ENCODE measurements around the gene NPAS3. TPM values are rescaled to one million over a fixed set of nuclear protein-coding genes. Genes with fewer than 3 reads are reported as not detected.

The NPAS3 gene
- total and polyA plus RNA-seq, 8 donors: 0.09 to 0.79 (median 0.56) TPM

GRCh38 chr14:33386781-33387180, 448.1 kb downstream of the NPAS3 start:
- no peak overlapping the region for H3K4me3 ChIP-seq
- no peak for DNase-seq
- H3K27me3 ChIP-seq: no peaks in the 10 kb centered on the region
- H3K36me3 ChIP-seq: no peaks in the 10 kb centered on the region
- ATAC-seq: no peak
- no peak overlapping the region for H3K27ac ChIP-seq
- intact Hi-C loops (cut with DNase I): no loop called here
- TF ChIP-seq, protein P1, sequence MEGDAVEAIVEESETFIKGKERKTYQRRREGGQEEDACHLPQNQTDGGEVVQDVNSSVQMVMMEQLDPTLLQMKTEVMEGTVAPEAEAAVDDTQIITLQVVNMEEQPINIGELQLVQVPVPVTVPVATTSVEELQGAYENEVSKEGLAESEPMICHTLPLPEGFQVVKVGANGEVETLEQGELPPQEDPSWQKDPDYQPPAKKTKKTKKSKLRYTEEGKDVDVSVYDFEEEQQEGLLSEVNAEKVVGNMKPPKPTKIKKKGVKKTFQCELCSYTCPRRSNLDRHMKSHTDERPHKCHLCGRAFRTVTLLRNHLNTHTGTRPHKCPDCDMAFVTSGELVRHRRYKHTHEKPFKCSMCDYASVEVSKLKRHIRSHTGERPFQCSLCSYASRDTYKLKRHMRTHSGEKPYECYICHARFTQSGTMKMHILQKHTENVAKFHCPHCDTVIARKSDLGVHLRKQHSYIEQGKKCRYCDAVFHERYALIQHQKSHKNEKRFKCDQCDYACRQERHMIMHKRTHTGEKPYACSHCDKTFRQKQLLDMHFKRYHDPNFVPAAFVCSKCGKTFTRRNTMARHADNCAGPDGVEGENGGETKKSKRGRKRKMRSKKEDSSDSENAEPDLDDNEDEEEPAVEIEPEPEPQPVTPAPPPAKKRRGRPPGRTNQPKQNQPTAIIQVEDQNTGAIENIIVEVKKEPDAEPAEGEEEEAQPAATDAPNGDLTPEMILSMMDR (IDR thresholded peaks at IDR 0.05): no peak
- H3K9me3 ChIP-seq: no peaks in the 10 kb centered on the region
- H3K4me1 ChIP-seq: no peaks in the 10 kb centered on the region

- Histone ChIP-seq H3K4me3 (no peak overlapping the region), H3K27me3 (no peaks in the 10 kb centered on the region), H3K9me3 (no peaks in the 10 kb centered on the region), H3K27ac (no peak overlapping the region), H3K4me1 (no peaks in the 10 kb centered on the region), H3K36me3 (no peaks in the 10 kb centered on the region)
- intact Hi-C loops (cut with DNase I): no loop called here
- TF ChIP-seq, protein P1 (IDR thresholded peaks at IDR 0.05): no peak
- ATAC-seq (no peak), DNase-seq (no peak)
Measured at GRCh38 chr14:33390335-33390734, 451.7 kb downstream of the NPAS3 start.

- DNase-seq (no peak), ATAC-seq (no peak)
- no peaks in the 10 kb centered on the region for H3K9me3 ChIP-seq
- TF ChIP-seq, protein P1 (IDR thresholded peaks at IDR 0.05): no peak
- no peak overlapping the region for H3K27ac ChIP-seq
- no peaks in the 10 kb centered on the region for H3K36me3 ChIP-seq
- no peaks in the 10 kb centered on the region for H3K27me3 ChIP-seq
- no peak overlapping the region for H3K4me3 ChIP-seq
- H3K4me1 ChIP-seq: no peaks in the 10 kb centered on the region
- intact Hi-C loops (cut with DNase I): no loop called here
Measured at GRCh38 chr14:33393231-33393894, 454.7 kb downstream of the NPAS3 start.

GRCh38 chr14:33393895-33394368, 455.3 kb downstream of the NPAS3 start:
- DNase-seq (no peak), ATAC-seq (no peak)
- H3K9me3 ChIP-seq: no peaks in the 10 kb centered on the region
- no peak overlapping the region for H3K27ac ChIP-seq
- intact Hi-C loops (cut with DNase I): no loop called here
- no peak overlapping the region for H3K4me3 ChIP-seq
- no peaks in the 10 kb centered on the region for H3K27me3 ChIP-seq
- no peaks in the 10 kb centered on the region for H3K36me3 ChIP-seq
- TF ChIP-seq, protein P1 (IDR thresholded peaks at IDR 0.05): no peak
- H3K4me1 ChIP-seq: no peaks in the 10 kb centered on the region

DNA sequence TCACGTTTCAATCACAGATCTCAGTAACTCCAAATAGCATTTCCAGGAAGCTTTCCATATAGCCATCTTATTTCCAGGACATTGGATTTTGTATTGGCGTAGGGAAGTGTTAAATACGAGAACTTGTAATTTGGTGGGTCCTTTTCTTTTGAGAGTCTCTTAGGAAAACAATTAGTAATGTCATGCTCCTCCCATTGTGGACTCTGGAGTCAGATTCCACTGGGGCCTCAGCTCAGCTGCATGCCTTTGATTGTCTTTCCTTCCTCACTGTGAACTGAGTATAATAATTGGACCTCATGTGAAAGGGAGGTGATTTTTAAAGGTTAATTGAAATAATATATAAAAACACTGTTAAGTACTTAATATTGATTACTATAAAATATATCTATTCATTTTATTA, 462.6 kb downstream of the NPAS3 start:
- no peak overlapping the region for H3K4me3 ChIP-seq
- H3K27me3 ChIP-seq: no peaks in the 10 kb centered on the region
- TF ChIP-seq, protein P1 (IDR thresholded peaks at IDR 0.05): no peak
- H3K9me3 ChIP-seq: peaks cover 0 to 12% of the 10 kb centered on the region in 2 donors
- ATAC-seq (no peak), DNase-seq (no peak)
- no peaks in the 10 kb centered on the region for H3K4me1 ChIP-seq
- intact Hi-C loops (cut with DNase I): no loop called here
- no peaks in the 10 kb centered on the region for H3K36me3 ChIP-seq
- no peak overlapping the region for H3K27ac ChIP-seq

Data from left lung (tissue), 10 donors.